Thyroid gland (tissue), 4 donors: ENCODE data around the gene VIL1. TPM values are rescaled to one million over a fixed set of nuclear protein-coding genes. Genes with fewer than 3 reads are reported as not detected.

ENCODE experiments used
- DNase-seq, 2 donors: peaks; one replicate each; pipeline ENCODE4 v3.0.0-alpha.2; 2019
- H3K27ac ChIP-seq, 3 donors: fragments of 200-600 bp; sonication (generic); 1 replicate in 2 of 3; 2 replicates in 1 of 3; pipeline ENCODE4 v1.5.1; 2016 to 2019; ENCODE audit warnings: mild to moderate bottlenecking in 1 of 3, moderate library complexity in 1 of 3
- H3K27me3 ChIP-seq: fragments of 200-600 bp; sonication (generic); one replicate; pipeline ENCODE4 v1.5.1; 2019
- H3K36me3 ChIP-seq, 2 donors: fragments of 200-600 bp; sonication (generic); one replicate each; pipeline ENCODE4 v1.5.1; 2016 to 2019
- H3K4me1 ChIP-seq, 2 donors: fragments of 200-600 bp; sonication (generic); one replicate each; pipeline ENCODE4 v1.5.1; 2017 to 2019
- H3K4me3 ChIP-seq, 3 donors: fragments of 200-600 bp; sonication (generic); replicated peaks in 1 of 3; 1 replicate in 2 of 3; 2 replicates in 1 of 3; pipeline ENCODE4 v1.5.1; 2016; ENCODE audit warnings: mild to moderate bottlenecking in 1 of 3
- H3K9me3 ChIP-seq: fragments of 200-600 bp; sonication (generic); one replicate; pipeline ENCODE4 v1.5.1; 2017
- CTCF ChIP-seq, 6 experiments: fragments of 200-600 bp in 3 of 6; fragments of 450-650 bp in 3 of 6; sonication (generic) in 3 of 6; IDR thresholded peaks; one replicate each; pipeline ENCODE4 v1.5.1; 2016 to 2019; ENCODE audit warnings: antibody characterized with exemption in 6 of 6, mild to moderate bottlenecking in 2 of 6, inconsistent platforms in 1 of 6, moderate library complexity in 1 of 6
- POLR2A ChIP-seq, 2 donors: fragments of 450-650 bp; IDR thresholded peaks; one replicate each; pipeline ENCODE4 v1.6.1; 2017; ENCODE audit warnings: antibody characterized with exemption in 2 of 2, mild to moderate bottlenecking in 2 of 2, moderate library complexity in 1 of 2
- WGBS, 2 donors: methylation state at CpG; one replicate each; pipeline ENCODE4 v1.1.5; 2017; 5-methylcytosine and 5-hydroxymethylcytosine counted together
- intact Hi-C: fragments of 100-400 bp; cut with DNase I; formaldehyde crosslinking; loops from one replicate; pipeline ENCODE4 v1.15.1; 2023
- total RNA-seq, 4 donors: library from RNA; depleted of rRNA; stranded (reverse); fragments of >200 nt; gene quantifications; one replicate each; pipeline ENCODE4 v1.2.3, GENCODE V29; 2016

Gene VIL1
- total RNA-seq, 4 donors from 2014 or later: not detected

GRCh38 chr2:218400167-218400929, 18.6 kb upstream of the VIL1 start:
- TF ChIP-seq CTCF (IDR thresholded peaks at IDR 0.05) (no peak), POLR2A (IDR thresholded peaks at IDR 0.05) (peak in 1 of 2 donors; percentile 32)
- Histone ChIP-seq H3K27ac (peak overlapping the region; percentile 99 to 100 (median 99)), H3K4me3 (peak overlapping the region; percentile 43 to 100 (median 100)), H3K9me3 (no peaks in the 10 kb centered on the region), H3K4me1 (peaks cover 43 to 54% of the 10 kb centered on the region in 2 donors), H3K27me3 (no peaks in the 10 kb centered on the region), H3K36me3 (peaks cover 31 to 41% of the 10 kb centered on the region in 2 donors)
- 0% methylated on average over 11 to 29 of the region's 63 CpGs for WGBS, 2 donors
- DNase-seq: peak; percentile 42 to 52
- intact Hi-C loops: loop anchor here (5.0 to 10.0 kb wide), 3 partner anchors 128 to 254 kb away; partner anchors contain the start of genes AAMP, BCS1L, CNOT9 and PNKD

DNA sequence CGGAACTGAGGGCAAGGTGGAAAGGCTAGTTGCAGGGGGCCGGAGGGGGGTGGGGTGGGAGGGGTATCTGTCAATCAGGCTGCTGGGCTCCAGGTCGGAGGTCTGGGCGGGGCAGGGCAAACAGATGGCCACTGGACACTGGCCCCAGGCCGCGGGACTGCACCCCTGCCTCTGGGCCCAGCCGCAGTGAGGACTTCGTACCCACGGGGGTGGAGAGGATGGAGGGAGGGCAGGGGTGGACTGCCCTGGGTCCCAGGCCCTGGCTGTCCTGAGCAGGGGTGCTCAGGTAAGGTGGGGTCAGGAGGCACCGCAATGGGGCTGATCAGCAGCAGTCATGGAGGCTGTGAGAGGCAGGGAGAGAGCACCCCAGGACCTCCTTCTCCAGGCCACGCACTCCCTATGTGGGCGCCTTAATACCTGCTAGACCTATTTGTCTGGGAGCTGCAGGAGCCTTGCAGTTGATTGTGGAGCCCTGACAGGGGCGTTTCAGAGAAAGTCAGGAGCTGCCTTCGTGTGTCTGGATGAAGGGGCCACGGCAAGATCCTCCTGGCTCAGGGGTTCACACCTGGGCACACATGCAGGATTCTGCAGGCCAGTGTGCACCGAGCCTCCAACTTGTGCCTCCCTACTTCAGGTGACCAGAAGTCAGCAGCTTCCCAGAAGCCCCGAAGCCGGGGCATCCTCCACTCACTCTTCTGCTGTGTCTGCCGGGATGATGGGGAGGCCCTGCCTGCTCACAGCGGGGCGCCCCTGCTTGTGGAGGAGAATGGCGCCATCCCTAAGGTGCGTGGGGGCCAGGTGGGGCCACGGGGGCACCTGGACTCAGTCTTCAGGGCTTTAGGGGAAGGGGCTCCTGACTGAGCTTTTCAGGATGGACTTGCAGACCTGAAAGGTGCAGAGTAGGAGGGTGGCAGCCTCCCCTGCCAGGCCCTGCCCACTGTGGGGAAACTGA, 17.7 kb upstream of the VIL1 start:
- Histone ChIP-seq H3K36me3 (peaks cover 31 to 41% of the 10 kb centered on the region in 2 donors), H3K27me3 (no peaks in the 10 kb centered on the region), H3K27ac (peak overlapping the region; percentile 99 to 100 (median 99)), H3K9me3 (no peaks in the 10 kb centered on the region), H3K4me3 (peak overlapping the region; percentile 43 to 100 (median 100)), H3K4me1 (peaks cover 50 to 57% of the 10 kb centered on the region in 2 donors)
- DNase-seq: peak in 1 of 2 donors; percentile 38
- WGBS, 2 donors: 16 to 28% methylated on average over 20 to 21 of the region's 24 CpGs
- intact Hi-C loops: loop anchor here (5.0 to 10.0 kb wide), 3 partner anchors 129 to 254 kb away; partner anchors contain the start of genes AAMP, BCS1L, CNOT9 and PNKD
- no peak for TF ChIP-seq POLR2A (IDR thresholded peaks at IDR 0.05)
- TF ChIP-seq CTCF (IDR thresholded peaks at IDR 0.05): no peak

GRCh38 chr2:218401890-218402289, 17.0 kb upstream of the VIL1 start:
- TF ChIP-seq POLR2A (IDR thresholded peaks at IDR 0.05): no peak
- TF ChIP-seq CTCF (IDR thresholded peaks at IDR 0.05): no peak

GRCh38 chr2:218402491-218402901, 16.4 kb upstream of the VIL1 start:
- intact Hi-C loops: loop anchor here (5.0 to 10.0 kb wide), 3 partner anchors 130 to 252 kb away; partner anchors contain the start of genes AAMP, BCS1L, CNOT9 and PNKD
- TF ChIP-seq POLR2A (IDR thresholded peaks at IDR 0.05) (no peak), CTCF (IDR thresholded peaks at IDR 0.05) (no peak)
- WGBS, 2 donors: 68 to 69% methylated on average over 4 to 6 of the region's 8 CpGs
- Histone ChIP-seq H3K9me3 (no peaks in the 10 kb centered on the region), H3K36me3 (peaks cover 31 to 41% of the 10 kb centered on the region in 2 donors), H3K27me3 (no peaks in the 10 kb centered on the region), H3K27ac (peak overlapping the region in 1 of 3 donors; percentile 99), H3K4me3 (no peak overlapping the region), H3K4me1 (peaks cover 49 to 58% of the 10 kb centered on the region in 2 donors)
- no peak for DNase-seq

More at GRCh38 chr2:218401890-218402289, 17.0 kb upstream of the VIL1 start:
- DNase-seq: peak in 1 of 2 donors; percentile 46
- Histone ChIP-seq H3K27me3 (no peaks in the 10 kb centered on the region), H3K4me1 (peaks cover 50 to 58% of the 10 kb centered on the region in 2 donors), H3K9me3 (no peaks in the 10 kb centered on the region), H3K4me3 (peak overlapping the region in 1 of 3 donors; percentile 100), H3K27ac (peak overlapping the region; percentile 99 to 100 (median 99)), H3K36me3 (peaks cover 31 to 41% of the 10 kb centered on the region in 2 donors)
- WGBS, 2 donors: 52 to 68% methylated on average over 6 to 9 of the region's 9 CpGs
- intact Hi-C loops: loop anchor here (5.0 to 10.0 kb wide), 3 partner anchors 130 to 253 kb away; partner anchors contain the start of genes AAMP, BCS1L, CNOT9 and PNKD
